ENCODE data around the gene STAC3. TPM values are rescaled to one million over a fixed set of nuclear protein-coding genes. Genes with fewer than 3 reads are reported as not detected.

The STAC3 gene
- total RNA-seq, 2 donors from 2014 or later, result 0.78 to 2.0 TPM

- ATAC-seq (no peak), DNase-seq (no peak)
- Histone ChIP-seq H3K4me1 (peaks cover 39% of the 10 kb centered on the region), H3K36me3 (replicated peaks in 1 of 2; ENCODE audit: insufficient read depth in 1 of 2, low read depth in 2 of 2) (peaks cover 8 to 12% of the 10 kb centered on the region in 2 donors), H3K4me3 (no peak overlapping the region), H3K27ac (no peak overlapping the region), H3K27me3 (no peaks in the 10 kb centered on the region), H3K9me3 (no peaks in the 10 kb centered on the region)
- intact Hi-C loops (cut with DNase I), result no loop called here
- 84 to 86% methylated on average over 12 to 15 of the region's 15 CpGs for WGBS, 2 donors
- TF ChIP-seq CTCF (IDR thresholded peaks at IDR 0.05) (no peak), POLR2A (IDR thresholded peaks at IDR 0.05) (no peak)
Measured at GRCh38 chr12:57233357-57234232, 17.4 kb downstream of the STAC3 start.

- no peak for DNase-seq
- 89 to 95% methylated on average over 17 to 18 of the region's 19 CpGs for WGBS, 2 donors
- Histone ChIP-seq H3K36me3 (replicated peaks in 1 of 2; ENCODE audit: insufficient read depth in 1 of 2, low read depth in 2 of 2) (peaks cover 8 to 12% of the 10 kb centered on the region in 2 donors), H3K27ac (no peak overlapping the region), H3K27me3 (no peaks in the 10 kb centered on the region), H3K4me1 (peaks cover 29% of the 10 kb centered on the region), H3K9me3 (no peaks in the 10 kb centered on the region), H3K4me3 (no peak overlapping the region)
- no peak for TF ChIP-seq POLR2A (IDR thresholded peaks at IDR 0.05)
- no peak for TF ChIP-seq CTCF (IDR thresholded peaks at IDR 0.05)
- intact Hi-C loops (cut with DNase I), result no loop called here
- no peak for ATAC-seq
Measured at GRCh38 chr12:57232156-57232756, 18.7 kb downstream of the STAC3 start.

- intact Hi-C loops (cut with DNase I), result no loop called here
- H3K4me1 ChIP-seq, result peaks cover 29% of the 10 kb centered on the region
Measured at GRCh38 chr12:57231276-57232021, 19.5 kb downstream of the STAC3 start.

More at GRCh38 chr12:57231276-57232021, 19.5 kb downstream of the STAC3 start:
- Histone ChIP-seq H3K27ac (no peak overlapping the region), H3K9me3 (no peaks in the 10 kb centered on the region), H3K36me3 (replicated peaks in 1 of 2; ENCODE audit: insufficient read depth in 1 of 2, low read depth in 2 of 2) (peaks cover 8 to 12% of the 10 kb centered on the region in 2 donors), H3K4me3 (no peak overlapping the region), H3K27me3 (no peaks in the 10 kb centered on the region)
- DNase-seq, result no peak
- WGBS, 2 donors, result 86% methylated on average over 12 to 13 of the region's 13 CpGs
- ATAC-seq, result no peak
- TF ChIP-seq POLR2A (IDR thresholded peaks at IDR 0.05), result no peak
- TF ChIP-seq CTCF (IDR thresholded peaks at IDR 0.05), result no peak

Measured in body of pancreas (tissue), 4 donors.